Islet precursor cell (in vitro differentiated cells): ENCODE results near the gene PCSK6.

Experiments
- DNase-seq: peaks from one replicate; pipeline ENCODE4 v3.0.0-alpha.2; 2018

Gene PCSK6

DNA sequence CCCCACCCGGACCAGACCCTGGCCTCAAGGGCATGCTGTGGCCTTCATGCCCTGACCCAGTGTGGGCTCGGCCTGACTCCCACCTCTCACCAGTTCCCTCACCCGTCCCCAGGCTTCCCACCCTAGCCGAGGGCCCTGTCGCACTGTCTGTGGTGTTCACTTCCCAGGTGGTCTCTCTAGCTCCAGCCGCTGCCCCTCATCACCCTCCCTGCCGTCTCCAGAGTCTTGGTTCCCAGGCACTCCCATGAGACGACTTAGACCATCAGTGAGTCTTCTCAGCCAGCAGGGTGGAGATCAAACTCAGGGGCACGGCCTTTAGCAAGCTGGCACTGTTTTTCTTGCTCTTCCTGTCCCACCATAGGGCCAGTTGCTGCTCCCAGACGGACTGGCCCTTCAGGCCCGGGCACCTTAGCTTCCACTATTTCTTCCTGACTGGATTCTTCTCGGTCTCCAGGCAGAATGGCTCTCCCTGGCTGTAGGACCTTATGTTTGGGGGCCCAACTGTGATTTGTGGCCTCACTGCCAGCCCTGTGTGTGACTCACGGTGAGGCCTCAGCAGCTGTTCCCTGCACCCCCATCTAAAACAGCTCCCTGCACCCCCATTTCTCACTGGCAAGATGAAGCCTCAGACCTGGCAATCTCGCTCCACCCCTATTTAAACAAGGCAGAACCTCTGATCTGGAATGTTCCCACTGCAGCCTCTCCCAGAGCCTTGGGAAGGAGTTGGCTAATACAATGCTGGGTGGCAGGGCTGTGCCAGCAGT, 9.4 kb upstream of the PCSK6 start:
- peak; percentile 46 for DNase-seq

DNA sequence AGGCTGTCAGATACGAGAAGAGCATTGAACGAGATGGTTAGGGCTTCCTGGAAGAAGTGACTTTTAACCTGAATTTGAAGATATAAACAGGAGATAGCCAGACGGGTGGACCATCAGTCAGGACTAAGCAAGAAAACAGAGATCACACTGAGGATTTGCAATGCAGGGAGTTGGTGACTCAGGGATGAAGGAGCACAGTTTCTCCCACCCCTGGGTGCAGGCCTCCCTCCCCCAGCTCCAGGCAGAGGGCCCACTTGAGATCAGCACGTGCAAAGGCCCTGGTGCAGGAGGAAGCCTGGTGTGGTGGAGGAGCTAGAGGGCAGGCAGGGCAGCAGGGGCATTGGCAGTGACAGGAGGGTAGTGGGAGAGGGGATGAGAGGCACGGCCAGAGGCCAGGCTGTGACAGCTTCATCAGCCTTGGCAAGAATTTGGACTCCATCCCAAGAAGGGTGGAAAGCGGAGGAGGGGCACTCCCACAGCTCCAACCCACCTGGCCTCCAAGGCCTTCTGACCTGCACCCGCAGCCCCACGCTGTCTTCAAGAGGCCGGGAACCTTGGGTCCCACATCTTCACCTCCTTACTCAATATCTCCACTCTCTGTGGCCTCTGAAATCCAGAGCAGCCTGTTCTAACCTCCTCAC, 8.7 kb upstream of the PCSK6 start:
- DNase-seq = no peak

DNA sequence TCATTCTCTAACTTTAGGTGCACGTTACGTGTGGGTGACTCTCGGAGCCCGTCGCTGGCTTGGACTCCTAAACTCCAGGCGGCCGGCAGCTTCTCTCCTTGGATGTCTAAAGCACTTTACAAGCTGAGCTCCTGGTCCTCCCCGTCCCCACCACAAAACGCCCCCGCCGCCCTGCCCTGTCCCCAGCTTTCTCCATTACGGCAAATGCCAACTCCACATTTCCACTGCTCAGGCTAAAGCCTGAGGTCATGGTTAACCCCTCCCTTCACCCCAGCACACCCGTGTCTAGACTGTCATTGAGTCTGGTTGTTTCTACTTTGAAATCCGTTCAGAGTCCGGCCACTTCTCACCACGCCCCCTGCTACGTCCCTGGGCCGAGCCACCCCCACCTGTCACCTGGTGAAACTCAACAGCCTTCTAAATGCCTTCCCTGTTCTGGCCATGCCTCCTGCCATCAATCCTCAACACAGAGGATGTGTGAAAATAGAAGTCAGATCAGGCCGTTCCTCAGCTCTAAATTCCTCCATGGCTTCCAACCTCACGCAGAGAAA, 8.1 kb upstream of the PCSK6 start:
- peak; percentile 65 for DNase-seq

DNA sequence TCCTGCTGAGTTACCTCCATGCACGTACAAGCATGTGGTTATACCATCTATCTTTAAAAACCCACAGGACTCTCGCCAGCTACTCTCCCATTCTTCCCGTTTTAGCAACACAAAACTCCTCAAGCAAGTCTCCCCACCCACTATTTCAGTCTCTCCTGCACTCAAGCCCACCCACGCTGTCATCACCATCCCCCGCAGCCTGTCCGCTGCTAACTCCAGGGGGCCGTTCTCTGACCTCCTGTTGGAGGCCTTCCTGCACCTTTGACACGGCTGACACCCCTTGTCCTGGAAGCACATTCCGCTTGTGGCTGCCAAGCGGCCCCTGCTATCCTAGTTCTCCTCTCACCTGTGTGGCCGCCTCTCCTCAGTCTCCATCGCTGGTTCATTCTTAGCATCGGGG, 7.5 kb upstream of the PCSK6 start:
- DNase-seq = no peak

DNA sequence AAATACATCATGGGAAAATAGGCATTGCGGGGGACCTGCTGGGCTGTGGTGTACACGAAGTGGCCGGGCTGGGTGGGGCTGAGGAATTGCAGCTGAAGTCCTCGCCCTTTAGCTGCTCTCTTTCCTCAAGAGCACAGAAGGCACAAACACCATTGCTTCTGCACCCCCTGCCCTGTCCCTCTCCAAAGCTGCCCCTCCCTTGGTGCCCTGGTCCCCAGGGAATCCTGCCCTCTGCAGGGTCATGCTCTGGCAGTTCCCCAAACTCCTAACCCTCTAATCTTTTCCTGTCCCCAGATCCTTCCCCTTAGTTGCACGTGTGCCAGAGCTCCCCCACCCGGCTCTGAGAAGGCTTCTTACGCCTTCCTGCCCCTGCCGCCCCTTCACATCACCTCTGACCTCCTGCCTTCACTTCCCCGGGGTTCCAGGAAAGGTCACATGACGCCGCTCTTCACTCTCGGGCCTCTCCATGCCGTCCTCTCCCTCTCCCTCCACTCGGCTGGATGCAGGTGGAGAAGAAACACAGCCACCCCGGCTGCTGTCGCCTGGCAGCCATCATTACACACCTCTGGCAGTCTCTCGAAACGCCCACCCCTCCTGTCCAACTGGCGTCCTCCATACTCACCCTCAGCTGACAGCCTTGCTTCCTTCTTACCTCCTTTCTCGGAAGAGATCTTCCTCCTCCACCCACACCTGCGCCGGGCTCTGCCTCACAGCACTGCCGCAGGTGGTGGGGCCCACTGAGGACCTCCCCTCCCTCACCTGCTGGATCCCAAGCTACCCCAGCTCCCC, 6.9 kb upstream of the PCSK6 start:
- DNase-seq = no peak

DNA sequence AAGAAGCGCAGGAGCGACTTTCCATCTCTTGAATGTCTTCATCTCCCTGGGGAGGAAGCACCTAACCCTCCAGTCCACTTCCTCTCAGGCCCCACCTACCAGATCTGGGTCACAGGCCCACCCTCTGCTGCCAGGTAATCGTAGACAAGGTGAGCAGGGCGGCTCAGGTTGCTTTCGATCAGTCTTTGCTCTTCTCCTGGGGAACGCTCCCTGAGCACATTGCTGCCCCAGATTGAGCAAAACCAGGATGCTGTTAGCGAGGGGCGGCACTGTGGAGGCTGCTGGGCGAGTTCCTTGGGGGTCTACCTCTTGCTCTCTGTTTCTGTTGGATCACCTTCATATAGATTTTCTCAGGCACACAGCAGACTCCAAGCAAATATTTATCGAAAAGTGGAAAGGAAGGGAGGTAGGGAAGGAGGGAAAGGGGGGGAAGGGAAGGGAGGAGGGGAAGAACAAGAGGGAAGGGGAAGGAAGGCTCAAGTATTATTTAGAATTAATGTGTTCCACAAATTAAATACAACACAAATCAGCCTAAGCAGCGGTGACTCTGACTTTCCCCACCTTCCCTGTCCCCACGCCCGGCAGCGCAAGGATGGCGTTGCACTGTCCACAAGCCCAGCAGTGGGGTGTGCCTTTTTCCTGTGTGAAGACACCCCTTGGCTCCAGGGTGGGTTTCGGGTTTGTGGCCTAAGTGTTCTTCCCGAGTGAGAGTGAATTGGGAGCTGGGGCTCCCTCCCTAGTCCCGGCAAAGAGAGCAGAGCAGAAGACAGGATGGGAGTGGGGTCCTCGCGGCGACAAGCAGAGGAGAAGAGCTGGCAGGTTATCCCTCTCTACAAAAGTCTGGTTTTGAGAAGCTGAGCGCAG, 6.1 kb upstream of the PCSK6 start:
- DNase-seq = no peak

DNA sequence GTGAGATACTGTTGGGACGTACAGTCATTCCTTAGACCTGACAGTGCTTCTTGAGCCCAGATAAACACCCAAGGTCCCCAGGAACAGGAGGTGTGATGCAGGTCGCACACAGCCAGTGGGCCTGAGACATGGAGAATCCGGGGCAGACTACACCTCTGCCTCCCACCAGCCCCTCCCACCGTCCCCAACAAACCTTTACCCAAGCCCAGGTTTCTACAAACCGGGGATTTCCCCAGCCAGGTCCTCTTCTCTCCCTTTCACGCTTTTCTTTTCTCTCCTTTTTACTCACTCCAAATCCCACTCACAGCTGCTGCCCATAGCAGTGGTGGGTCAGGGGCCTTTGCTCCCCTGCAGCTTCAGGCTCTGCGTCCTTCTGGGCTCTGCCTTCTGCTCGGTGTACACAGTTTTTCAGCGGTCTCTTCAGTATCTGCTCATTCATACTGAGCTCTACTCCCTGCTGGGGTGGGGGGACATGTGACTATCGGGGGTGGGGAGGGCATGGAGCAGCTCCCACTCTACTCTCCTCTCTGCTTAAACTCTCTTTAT, 4.8 kb upstream of the PCSK6 start:
- DNase-seq = no peak

DNA sequence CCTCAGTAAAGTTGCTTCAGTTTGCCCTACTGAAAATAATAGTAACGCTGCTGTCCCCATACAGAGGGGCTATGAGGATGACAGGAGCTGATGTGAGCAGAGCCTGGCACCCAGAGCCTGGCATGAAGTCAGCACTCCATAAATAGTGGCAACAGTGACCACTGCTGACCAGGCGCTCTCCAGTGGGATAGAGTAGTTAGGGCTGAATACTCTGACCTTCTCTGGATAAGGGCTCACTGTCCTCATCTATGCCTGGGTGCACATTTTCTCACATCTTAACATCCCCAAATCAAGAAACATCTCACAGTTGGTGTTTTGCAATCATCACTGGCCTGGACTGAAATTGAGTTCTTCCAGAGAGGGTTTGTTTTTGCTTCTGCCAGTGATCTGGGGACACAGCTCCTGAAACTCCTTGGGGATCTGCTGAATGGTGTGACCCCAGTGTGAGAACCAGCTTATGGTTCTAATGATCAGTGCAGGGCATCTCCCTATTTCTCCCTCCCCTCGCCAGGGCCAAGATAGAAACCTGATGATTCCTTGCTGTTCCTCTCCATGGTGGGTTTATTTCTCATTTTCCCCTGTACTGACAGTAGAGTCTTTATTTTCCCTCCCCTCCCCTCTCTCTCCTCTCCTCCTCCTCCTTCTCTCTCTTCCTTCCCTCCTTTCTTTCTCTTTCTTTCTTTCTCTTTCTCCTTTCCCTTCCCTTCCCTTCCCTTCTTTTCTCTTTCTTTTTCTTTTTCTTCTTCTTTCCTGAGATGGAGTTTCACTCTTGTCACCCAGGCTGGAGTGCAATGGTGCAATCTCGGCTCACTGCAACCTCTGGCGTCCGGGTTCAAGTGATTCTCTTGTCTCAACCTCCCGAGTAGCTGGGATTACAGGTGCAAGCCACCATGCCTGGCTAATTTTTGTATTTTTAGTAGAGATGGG, 3.5 kb upstream of the PCSK6 start:
- DNase-seq = no peak

DNA sequence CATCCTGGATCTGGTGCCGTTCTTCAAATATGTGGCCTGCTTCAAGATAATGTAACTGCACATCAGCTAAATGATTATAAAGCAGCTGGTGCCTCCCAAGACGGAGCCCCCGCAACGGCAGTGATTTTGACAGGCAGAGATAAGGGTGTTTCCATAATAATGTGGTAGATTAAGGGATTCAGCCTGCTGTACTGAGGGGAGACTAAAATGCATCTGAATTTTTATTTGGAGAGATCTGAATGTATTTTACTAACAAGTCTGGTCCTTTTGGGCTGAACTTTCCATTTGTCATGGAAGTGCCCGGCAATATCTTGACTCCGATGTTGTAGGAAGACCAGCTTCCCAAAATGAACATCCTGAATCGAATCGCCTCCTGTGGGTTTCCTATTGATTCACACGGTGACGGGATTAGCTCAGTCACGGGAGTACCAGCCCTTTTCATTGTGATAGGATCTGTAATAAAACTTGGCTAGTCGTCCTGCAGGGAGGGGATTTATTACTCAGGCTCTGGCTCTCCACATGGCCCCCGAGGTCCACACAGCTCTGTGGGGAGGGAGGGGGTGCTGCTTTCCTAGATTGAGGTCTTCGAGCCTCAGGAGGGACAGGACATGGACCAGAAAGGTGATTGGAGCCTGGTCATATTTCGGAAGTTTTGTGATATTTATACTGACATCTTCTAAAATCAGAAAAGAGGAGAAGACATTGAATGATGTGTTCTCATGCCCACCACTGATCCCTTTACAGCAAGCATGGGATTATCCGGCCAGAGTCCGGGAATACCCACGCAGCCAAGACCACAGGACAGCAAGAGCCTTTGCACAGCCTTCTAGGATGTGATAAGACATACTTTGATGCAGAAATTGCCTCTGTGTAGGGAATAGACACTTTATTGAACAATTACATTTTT, 2.5 kb upstream of the PCSK6 start:
- no peak for DNase-seq

DNA sequence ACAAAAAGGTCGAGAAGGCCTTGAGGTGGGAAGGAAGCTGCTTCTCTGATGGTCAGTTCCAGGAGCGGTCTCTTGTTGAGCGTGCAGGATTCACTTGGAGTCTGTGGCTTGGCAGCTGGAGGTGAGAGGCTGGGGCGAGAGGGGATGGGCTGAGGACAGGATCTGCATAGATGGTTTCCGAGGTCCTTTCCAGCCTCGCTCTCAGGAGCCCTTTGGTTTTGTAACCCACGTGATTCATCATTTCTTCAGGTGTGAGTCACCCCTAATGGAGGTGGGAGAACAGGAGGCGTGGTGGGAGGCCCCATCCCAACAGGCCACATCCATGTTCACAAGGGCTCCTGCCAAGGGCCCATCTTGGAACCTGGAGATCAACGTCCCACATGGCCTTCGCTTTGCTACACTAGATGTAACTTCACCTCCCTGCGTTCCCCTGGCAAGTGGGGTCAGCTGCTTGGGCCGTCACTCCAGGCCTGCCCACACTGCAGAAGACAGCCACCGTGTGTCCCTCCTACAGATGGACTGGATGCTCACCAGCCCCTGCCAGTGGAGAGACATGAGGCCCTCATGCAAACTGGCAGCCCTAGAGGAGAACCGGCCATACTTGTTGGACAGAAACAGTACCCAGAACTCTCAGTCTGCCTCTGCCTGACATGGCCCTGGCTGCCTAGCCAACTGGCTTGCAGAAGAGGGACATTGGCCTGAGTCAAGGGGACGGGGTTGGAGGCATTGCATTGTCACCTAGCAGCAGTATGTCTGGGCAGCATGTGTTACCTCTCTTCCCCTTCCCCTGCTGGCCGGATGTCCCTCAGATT, 1.6 kb upstream of the PCSK6 start:
- no peak for DNase-seq

DNA sequence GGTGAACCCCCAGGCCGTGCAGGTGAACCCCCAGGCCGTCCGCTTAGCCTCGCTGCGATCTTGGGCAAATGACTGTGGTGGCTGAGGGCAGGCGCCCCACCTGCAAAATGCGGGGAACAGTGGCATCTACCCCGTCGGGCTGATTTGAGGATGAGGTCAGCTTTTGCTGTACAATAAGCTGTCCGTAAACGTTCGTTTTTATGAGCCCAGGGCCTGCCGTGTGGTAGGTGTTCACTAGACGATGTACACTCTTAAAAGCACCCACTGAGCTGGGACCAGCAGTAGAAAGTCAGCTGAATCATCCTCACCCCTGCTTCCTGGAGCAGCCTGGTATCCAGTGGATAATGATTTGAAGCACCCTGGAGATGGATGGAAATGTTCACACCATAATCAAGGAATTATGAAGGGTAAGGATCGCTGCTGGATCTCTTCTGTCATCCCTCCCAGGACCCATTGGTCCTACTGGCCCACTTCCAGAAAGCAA, 943 bp upstream of the PCSK6 start:
- no peak for DNase-seq

DNA sequence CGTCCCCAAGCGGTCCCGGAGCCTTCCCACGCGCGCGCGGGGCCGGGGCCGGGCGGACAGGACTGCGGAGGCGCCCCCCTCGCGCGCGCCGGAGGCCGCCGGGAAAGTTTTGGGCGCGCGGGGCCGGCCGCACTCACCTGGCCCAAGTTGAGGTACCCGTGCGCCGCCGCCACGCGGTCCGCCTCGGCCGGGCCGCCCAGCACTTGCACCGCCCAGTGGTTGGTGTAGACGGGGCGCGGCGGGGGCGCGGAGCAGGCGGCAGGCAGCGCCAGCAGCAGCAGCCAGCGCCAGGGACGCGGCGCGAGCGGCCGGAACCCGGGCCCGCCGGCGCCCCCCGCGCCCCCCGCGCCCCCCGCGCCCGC, 289 bp downstream of the PCSK6 start:
- DNase-seq = peak; percentile 71

DNA sequence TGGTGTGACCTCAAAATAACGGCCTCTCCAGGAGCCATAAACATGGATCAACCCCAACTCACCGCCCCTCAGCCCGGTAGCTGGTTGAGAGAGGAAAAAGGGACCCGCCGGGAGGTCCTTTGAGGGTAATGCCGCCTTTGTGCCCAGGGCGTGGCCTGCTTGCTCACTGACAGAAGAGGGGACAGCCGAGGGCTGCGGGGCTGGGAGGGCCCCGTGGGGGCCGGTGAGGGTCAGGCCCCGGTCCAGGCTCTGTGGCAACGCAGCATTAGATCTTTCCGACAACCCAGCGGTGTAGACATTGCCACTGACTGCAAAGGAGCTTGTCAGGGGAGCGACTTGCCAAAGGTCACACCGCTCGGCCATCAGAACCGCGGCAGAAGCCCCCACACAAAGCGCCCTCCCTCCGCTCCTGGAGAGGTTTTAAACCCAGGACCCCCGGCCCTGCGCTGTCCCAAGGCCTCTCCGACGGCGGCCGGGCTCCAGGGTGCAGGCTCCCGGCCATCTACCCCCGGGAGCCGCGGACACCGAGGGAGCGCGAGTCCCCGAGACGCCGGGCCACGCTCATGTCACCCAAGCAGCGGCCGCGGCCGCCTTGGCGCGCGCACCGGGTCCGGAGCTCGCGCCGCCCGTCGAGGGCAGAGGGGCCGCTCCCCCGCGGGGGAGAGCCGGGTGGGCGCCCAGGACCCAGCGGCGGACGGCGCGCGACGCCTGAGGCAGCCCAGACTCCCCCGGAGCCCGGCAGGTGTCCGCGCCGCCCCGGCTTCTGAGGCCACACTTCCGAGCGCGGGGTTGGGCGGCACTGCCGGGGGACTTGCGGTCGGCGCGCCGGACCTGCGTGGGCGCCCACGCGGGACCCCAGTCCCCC, 975 bp downstream of the PCSK6 start:
- DNase-seq = peak; percentile 50

DNA sequence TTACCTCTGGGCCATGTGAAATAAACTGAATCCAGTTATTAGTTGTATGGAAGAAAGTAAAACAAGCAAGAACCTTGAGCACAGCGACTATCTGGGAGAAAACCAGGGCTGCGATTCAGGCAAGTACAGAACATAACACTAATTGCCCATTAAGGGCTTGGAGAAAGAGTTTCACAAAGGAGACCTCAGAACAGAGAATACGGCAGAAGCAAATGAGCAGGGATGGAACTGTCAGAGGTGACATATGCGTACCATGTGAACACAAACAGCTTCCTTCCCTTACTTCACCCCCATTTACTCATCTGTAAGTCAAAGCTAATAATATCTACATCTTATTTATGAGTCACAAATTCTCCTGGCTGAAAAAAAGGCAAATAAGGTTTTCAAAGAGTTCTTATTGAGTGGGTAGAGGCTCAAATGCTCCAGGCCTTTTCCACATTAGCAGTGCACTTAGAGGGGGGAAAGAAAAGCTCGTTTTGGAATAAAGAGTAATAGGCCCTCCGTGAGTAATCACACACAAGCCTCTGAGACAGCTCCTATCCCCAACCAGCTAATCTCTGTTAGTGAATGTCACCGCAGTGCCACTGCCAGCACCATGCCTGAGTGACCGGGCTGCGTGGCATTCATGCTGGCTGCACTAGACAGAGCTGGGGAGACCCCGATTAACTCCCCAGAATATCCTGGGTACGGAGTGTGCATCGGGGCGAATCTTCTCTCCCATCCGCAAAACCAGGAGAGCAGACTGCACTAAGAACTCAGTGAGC, 2.6 kb downstream of the PCSK6 start:
- DNase-seq = peak; percentile 47

DNA sequence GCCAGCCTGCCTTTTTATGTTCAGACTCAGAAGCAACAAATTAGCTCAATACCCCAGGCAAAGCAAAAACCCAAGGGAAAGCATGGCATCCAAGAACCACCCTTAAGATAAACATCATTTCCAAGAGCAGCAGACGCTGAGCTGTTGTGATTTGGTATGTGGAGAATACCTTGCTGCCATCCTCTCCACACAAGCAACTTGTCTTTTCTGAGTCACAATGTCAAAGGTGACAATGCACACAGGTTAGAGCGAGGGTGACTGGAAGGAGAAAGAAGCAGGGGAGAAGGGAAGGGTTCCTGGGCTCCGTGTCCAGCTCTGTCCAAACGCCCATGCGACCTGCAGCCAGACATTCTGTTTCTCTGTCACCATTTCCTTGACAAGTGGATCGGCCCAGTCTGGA, 6.0 kb downstream of the PCSK6 start:
- peak; percentile 52 for DNase-seq

DNA sequence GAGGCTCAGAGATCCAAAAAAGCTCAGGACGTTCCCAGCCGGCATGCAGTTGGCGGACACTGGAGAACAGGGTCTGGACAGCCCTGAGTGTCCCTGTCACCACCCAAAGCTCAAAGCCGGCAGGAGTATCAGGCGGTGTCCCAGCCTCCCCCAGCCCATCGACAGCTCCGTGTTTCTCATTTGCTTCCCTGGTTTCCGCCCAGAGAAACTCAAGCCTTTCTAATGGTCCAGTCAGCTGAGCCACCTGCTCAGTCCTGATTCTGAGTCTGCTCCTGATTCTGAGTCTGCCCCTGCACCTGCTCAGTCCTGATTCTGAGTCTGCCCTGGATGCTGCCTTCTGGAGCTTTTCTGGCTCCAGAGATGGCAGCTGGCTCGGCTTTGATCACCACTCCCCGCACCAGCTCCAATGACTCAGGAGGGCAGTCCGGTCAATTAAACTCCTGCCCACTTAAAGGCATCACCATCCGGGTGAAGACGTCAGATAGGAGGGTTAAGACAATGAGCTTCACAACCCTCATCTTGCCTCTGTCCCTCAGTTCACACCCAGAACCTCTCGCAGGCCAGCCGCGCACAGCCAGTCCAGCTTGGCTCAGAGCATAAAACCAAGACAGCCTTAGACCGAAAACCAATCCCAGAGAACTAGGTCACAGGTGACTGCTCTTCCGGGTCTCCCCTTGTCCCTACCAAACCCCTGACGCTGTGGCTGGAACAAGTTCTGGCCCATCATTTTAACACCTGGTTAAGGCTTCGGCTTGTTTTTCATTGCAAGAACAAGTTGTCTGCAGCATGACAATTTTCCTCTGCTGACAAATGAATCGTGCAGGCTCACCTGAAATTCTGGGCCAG, 6.8 kb downstream of the PCSK6 start:
- peak; percentile 50 for DNase-seq
